Brain microvascular endothelial cell (primary cell): ENCODE measurements around the gene CAMP.

ENCODE experiments used
- DNase-seq: peaks from one replicate; pipeline ENCODE4 v3.0.0-alpha.2; 2020
- H3K27ac ChIP-seq: fragments of 250-450 bp; sonication (Bioruptor Pico); 2 replicates; pipeline ENCODE4 v1.5.1; 2020; ENCODE audit warnings: mild to moderate bottlenecking, moderate library complexity
- H3K27me3 ChIP-seq: fragments of 250-450 bp; sonication (Bioruptor Pico); replicated peaks from 2 replicates; pipeline ENCODE4 v1.5.1; 2020; ENCODE audit warnings: mild to moderate bottlenecking
- H3K36me3 ChIP-seq: fragments of 250-450 bp; sonication (Bioruptor Pico); replicated peaks from 2 replicates; pipeline ENCODE4 v1.5.1; 2020; ENCODE audit warnings: mild to moderate bottlenecking
- H3K4me3 ChIP-seq: 2 replicates; pipeline ENCODE4 v1.5.1; 2011; ENCODE audit warnings: low read depth, mild to moderate bottlenecking, control low read depth, low read length, moderate library complexity
- in situ Hi-C: cut with HindIII; loops from 2 replicates; pipeline ENCODE4 v1.10.0; 2017; ENCODE audit warnings: low sequenced_read_pairs, low pct_ligation_motif_present
- TF ChIP-seq, protein P1 (sequence below): IDR thresholded peaks from 2 replicates; pipeline ENCODE4 v1.5.1; 2011; ENCODE audit warnings: low read depth, mild to moderate bottlenecking, moderate library complexity, low read length, control low read depth, inconsistent platforms; ENCODE audit errors: missing control alignments

The CAMP gene

DNA sequence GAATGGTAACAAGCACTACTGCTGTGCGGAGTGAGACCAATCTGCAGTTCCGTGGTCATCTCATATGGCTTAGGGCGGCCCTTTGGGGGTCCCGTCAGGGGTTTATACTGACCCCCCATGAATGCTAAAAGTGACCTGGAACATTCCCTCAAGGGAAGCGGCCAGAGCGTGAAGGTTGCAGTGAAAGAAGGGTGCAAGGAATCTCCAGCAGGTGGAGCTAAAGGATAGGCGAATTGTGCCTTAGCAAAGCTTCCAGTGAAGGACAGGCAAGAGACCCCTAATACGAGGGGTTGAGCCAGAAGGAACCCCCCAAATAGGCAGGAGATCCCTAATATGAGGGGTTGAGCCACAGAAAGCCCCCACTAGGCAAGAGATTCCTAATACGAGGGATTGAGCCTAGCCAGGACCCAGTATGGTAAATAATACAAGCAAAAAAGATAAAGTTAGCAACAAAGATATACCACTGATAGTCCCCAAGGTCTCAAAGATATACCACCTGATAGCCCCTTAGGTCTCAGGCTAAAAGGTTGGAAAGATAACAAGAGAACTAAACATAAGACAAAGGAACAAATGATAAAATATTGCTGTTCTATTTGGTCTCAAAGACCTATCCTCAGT, 50.4 kb downstream of the CAMP start:
- TF ChIP-seq, protein P1, sequence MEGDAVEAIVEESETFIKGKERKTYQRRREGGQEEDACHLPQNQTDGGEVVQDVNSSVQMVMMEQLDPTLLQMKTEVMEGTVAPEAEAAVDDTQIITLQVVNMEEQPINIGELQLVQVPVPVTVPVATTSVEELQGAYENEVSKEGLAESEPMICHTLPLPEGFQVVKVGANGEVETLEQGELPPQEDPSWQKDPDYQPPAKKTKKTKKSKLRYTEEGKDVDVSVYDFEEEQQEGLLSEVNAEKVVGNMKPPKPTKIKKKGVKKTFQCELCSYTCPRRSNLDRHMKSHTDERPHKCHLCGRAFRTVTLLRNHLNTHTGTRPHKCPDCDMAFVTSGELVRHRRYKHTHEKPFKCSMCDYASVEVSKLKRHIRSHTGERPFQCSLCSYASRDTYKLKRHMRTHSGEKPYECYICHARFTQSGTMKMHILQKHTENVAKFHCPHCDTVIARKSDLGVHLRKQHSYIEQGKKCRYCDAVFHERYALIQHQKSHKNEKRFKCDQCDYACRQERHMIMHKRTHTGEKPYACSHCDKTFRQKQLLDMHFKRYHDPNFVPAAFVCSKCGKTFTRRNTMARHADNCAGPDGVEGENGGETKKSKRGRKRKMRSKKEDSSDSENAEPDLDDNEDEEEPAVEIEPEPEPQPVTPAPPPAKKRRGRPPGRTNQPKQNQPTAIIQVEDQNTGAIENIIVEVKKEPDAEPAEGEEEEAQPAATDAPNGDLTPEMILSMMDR: peak; percentile 86
- peak; percentile 48 for DNase-seq
- in situ Hi-C loops: loop anchor here (25.0 kb wide), 1 partner anchor 164 kb away; the partner anchor contains the start of genes ATRIP, CCDC51, PLXNB1 and TMA7

DNA sequence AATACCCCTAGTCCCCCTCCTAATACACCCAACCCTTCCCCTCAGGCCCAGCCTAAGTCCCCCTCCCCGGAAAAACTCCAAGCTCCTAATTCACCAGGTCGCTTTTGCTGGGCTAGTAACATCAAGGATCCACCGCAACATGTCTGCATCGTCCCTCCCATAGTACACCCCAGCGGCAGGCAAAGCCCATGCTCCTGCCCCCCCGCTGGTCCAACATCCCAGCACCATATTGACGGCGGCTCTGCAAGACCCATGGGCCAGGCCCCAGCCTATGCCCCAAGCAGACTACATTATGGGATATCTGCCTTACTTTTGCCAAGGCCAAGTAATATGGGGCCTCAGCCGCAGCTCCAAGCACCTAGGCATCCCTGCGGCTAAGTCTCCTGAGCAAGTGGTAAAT, 51.2 kb downstream of the CAMP start:
- H3K36me3 ChIP-seq: no peaks in the 10 kb centered on the region
- no peak for DNase-seq
- no peaks in the 10 kb centered on the region for H3K27me3 ChIP-seq
- no peak overlapping the region for H3K27ac ChIP-seq
- no peak overlapping the region for H3K4me3 ChIP-seq
- in situ Hi-C loops: loop anchor here (25.0 kb wide), 1 partner anchor 163 kb away; the partner anchor contains the start of genes ATRIP, CCDC51, PLXNB1 and TMA7
- TF ChIP-seq, protein P1: no peak

More for the DNA sequence above, 50.4 kb downstream of the CAMP start:
- no peak overlapping the region for H3K4me3 ChIP-seq
- peaks cover 7% of the 10 kb centered on the region for H3K36me3 ChIP-seq
- no peaks in the 10 kb centered on the region for H3K27me3 ChIP-seq
- H3K27ac ChIP-seq: no peak overlapping the region
